D341Med (cell line): ENCODE measurements around the gene NBPF9.
"Not testable (repeated sequence)": the region's sequence is repeated elsewhere in the genome, so short reads cannot be mapped to it uniquely, and the experiment has no call there.

ENCODE experiments used
- DNase-seq: peaks from one replicate; pipeline ENCODE4 v3.0.0; 2012; ENCODE audit warnings: low spot score

Gene NBPF9, protein sequence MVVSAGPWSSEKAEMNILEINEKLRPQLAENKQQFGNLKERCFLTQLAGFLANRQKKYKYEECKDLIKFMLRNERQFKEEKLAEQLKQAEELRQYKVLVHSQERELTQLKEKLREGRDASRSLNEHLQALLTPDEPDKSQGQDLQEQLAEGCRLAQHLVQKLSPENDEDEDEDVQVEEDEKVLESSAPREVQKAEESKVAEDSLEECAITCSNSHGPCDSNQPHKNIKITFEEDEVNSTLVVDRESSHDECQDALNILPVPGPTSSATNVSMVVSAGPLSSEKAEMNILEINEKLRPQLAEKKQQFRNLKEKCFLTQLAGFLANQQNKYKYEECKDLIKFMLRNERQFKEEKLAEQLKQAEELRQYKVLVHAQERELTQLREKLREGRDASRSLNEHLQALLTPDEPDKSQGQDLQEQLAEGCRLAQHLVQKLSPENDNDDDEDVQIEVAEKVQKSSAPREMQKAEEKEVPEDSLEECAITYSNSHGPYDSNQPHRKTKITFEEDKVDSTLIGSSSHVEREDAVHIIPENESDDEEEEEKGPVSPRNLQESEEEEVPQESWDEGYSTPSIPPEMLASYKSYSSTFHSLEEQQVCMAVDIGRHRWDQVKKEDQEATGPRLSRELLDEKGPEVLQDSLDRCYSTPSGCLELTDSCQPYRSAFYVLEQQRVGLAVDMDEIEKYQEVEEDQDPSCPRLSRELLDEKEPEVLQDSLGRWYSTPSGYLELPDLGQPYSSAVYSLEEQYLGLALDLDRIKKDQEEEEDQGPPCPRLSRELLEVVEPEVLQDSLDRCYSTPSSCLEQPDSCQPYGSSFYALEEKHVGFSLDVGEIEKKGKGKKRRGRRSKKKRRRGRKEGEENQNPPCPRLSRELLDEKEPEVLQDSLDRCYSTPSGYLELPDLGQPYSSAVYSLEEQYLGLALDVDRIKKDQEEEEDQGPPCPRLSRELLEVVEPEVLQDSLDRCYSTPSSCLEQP (N-terminal part only)

DNA sequence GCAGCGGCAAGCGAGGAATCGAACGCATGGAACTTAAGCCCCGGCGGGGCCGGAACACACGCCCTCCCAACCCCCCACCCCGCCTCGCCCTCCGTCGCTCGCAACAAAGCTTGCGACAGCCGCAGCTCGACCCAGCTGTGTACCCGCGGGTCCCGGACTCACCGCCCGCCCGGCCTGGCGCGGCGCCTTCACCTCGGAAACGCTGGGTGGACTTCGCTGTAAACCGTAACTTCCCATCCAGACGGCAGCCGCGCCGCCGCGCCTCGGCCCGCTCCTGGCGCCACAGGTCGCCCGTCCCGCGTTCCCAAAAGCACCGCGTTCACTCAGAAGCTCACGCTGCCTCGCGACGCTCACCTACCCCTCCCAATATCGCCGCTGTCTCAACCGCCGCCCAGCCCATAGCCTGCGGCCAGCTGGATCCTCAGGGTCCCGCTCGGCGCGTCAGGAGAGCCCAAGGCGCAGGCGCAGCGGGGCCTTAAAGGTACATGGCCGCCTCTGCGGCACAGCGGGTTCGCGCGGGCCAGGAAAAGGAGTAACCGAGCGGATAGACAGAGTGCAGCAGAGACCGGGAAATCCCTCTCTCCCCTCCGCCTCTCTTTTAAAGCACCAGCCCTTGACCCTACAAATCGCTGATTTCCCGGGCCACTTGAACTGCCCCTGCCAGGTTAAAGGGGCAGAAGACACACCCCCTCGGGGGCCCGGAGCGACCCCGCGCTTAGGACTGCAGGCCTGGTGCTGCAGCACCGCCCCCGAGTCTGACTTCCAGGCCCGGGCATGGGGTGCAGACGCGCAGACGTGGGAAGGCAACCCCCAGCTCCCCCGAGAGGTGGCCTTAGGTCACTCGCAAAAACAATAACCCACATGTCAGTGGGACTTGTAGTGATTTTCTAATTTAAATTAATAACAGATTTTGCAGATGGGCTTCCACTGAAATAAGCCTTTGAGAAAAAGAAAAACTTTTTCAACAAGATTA, at the start of gene NBPF9:
Gene NBPF9, minus strand, starts transcription at position 443 of the 973 bp plus-strand sequence. CDS start 21,412 bp downstream, outside the sequence.
- DNase-seq: not testable (repeated sequence)

DNA sequence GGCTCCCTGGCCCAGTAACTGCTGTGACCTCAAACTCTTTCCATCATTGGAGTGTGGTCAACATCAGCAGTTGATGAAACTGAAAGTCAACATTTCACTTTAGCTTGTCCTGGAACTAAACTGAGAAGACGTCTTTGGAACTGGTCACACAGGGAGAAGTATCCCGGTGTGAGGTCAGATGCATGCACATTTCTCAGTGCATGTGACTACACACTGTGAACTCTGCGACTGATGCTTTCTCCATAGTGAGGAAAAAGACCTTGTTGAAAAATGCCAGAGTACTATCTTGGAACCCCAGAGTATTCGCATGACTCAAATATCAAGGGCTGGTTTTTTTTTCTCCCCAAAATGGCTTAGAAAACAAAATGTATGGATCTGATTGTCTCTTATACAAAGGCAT, 46.6 kb upstream of the NBPF9 start:
- DNase-seq: not testable (repeated sequence)

DNA sequence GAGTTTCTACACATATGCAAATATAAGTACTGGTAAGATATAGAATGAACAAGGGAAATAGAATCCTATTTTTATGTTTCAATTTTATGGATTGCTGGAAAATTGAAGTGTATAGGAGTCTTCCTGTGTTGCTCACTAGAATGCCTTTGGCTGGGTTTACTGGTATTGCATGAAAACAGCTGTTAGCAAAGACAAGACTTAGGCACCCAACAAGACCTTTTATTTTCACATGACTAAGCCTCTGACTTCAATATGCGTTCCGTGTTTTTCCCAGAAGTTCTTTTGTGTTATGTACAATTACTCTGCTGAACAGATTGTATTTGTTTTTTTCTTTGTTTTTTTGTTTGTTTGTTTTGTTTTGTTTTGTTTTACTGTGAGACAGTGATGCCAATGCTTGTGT, 34.2 kb upstream of the NBPF9 start:
- DNase-seq: not testable (repeated sequence)

DNA sequence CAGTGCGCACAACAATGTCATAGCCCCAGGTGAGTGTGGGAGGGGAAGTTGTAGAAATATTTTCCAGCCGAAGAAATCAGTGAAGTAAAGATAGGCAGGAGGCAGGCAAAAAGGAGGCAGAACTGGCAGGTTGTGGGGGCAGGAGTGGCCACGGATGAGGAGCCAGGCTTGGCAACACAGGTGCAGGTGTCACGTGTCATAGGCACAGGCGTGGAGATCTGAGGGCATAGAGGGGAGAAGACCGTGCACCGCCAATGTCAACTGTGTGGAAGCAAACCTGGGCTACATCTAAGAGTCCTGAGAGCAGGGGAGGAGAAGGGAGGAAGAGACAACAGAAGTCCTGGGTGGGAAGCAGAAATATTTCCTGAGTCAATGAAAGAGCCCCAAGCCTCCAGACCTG, 27.6 kb upstream of the NBPF9 start:
- not testable (repeated sequence) for DNase-seq

DNA sequence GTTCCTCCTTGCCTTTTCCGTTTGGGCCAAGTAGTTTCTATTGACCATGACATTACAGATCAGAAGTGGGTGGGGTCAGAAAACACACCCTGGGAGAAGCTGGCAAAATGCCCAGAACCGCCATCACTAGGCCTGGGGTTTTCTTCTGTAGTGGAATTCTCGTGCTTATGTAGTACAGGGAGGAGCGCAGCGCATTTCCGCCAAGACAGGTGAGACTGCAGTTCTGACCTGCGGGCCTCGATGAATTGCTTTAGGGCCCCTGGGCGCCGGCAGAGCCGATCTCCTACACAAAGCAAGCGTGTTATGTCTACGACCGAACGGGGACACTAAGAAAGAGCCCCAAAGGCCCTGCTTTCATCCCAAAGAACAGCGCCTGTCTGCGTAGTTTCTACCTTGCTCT, 25.9 kb upstream of the NBPF9 start:
- DNase-seq: not testable (repeated sequence)

DNA sequence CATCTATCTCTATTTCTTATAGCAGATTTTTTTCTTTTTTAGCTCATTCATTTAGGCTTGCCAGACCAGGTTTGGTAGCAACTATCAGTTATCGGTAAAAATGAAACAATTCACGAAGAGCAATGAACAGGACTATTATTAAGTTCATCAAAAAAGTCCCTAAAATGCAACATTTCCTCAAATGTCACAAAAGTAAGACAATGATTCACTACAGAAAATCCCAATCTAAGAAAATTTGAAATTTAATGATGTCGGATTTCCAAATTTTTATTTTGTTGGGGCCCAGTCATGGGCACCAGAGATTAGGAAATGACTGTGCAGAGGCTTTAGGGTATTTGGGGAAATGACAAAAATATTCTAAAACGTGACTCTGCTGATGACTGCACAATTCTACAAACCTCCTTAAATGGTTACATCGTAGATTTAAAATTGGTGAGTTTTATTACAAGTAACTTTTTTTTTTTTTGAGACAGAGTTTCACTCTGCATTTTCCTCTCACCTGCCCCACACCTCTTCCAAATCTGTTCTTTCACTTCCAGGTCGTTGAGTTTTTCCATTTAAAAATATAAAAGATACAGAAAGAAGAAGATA, 23.3 kb upstream of the NBPF9 start:
- not testable (repeated sequence) for DNase-seq

DNA sequence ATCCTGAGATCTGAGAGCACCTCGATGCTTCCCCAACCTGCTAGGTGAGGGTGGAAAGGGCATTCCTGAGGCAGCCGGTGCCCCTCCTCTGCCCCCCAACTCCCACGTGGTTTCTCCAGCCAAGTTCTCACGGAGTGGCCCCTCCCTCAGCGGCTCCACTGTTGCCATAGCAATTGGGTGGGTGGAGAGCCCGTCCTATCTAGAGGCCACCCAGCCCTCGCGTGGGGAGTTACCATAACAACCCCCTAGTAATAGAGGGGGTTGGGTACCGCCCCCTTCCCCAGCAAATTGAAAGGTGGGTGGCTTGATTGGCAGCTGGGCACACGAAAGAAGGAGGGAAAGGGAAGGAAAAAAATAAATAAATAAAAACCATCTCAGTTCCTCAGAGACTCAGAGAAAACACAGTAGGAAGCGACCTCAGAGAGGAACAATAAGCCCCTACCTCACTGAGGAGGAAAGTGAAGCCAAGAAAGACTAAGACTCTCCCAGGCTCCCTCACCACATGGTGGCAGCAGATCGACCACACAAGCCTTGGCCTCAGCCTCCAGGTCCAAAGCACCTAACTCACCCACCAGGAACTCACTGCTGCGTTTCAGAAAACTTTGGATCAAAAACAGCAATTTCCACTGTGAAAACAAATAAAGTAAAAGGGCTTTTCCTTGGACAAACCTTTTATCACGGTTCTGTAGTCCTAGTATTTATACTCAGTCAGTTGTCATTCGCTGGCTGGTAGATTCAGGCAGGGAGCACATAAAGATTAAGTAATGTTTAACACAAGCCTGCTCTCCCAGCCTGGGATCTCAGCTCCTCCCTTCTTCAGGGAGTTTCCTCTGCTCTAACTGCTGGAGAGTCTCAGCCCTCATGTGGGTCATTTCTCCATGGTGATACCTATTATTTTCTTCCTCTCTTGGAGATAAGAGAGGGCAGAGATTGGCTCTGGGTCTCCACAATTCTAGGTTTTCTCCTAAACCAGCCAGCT, 20.9 kb upstream of the NBPF9 start:
- not testable (repeated sequence) for DNase-seq

DNA sequence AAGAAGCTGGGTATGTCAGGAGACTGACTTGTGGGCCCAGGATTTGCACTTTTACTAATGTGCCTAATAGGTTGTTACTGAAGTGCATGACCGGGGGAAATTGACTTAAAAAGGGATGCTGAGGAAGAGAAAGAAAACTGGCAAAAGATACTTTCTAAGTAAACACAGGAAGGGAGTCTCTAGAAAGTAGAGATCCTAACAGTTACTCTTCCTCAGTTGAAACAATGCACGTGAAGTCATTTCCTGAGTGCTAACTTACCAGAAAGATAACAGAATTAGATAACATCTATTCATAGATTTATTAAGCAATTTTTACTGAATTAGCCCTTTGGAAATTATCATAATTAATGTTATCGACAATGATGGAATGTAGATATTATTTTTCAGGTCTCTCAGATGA, 9.5 kb upstream of the NBPF9 start:
- not testable (repeated sequence) for DNase-seq

DNA sequence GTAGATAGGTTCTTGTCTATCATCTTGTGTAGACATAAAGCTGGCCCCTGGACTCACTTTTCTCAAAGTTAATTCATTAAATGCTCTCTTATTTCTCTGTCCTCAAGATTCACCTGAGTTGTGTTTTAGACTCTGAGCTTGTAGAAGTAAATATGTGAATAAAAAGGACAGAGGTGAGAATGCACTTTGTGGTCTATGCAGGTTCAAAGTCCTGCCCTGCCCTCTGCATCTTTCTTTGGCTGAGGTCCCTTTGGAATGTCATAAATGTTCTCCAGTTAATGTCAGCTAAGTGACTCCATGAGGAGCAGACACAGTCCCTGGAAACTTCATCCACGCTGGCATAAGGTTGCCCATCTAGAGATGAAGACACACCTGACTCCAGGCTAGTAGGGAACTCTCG, 7.0 kb upstream of the NBPF9 start:
- DNase-seq: not testable (repeated sequence)

DNA sequence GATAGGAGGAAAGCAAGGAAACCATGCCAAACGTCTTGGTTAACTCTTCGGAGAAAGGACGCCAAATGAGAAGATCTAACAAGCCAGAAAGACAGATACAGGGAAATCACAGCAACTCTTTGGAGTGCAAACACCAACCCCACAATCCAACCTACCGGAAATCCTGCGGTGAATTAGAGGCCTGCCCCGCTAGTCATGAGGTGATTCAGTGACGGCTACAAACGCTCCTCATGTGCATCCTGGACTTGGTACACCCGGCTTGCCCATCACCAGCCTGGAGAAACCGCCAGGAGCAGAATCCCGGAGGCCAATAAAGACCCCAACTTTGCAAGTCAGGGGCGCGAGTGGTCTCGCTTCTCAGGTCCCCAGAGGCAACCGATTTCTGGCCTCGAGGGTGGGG, 777 bp downstream of the NBPF9 start:
- DNase-seq: not testable (repeated sequence)

DNA sequence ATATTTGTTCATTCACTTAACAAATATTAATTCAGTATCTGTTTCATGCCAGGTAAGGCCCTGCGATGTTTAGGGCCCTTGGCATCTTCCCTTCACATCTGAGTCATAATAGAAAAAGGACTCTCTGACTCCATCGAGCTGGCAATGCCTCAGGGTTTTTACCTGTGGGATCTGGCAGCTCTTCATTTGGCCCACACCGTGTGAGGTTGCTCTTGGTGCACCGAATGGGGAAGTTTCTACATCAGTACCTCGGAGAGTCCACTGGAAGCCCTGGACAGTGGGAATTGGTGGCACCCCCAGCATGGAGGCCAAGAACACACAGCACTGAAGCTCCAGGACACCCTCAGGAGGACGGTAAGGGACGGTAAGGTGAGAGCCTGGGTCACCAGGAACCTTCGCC, 5.1 kb downstream of the NBPF9 start:
- DNase-seq: not testable (repeated sequence)

DNA sequence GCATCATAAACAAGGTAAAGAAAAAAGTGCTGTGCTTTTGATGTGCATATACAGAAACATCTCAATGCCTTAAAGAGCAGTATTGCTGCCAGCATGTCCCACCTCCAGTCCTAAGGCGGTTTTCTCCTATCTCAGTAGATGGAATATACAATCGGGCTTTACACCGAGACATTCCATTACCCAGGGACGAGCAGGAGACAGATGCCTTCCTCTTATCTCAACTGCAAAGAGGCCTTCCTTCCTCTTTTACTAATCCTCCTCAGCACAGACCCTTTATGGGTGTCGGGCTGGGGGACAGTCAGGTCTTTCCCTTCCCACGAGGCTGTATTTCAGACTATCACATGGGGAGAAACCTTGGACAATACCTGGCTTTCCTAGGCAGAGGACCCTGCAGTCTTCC, 10.2 kb downstream of the NBPF9 start:
- DNase-seq: not testable (repeated sequence)

DNA sequence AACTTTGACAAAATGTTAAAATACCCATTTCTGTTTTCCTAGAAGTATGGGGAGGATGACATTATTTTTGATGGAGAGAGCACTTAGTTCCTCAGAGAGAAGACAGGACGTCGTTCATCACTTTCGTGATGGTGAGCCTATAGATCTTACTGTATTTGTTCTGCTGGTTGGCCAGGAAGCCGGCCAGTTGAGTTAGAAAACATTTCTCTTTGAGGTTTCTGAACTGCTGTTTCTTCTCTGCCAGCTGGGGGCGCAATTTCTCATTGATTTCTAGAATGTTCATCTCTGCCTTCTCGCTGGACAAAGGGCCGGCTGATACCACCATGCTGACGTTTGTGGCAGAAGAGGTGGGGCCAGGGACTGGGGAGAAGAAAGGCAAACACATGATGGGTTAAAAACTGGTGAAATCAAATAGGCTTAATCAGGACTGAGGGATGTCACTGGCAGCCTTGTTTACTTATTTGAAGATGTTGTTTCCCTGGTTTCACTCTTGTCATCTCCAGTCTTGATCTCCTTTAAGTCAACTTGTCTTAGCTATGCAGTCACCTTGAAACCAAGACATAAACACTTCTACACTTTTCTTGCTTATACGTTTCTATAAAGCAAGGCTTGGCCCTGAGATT, 27.7 kb downstream of the NBPF9 start:
- not testable (repeated sequence) for DNase-seq

DNA sequence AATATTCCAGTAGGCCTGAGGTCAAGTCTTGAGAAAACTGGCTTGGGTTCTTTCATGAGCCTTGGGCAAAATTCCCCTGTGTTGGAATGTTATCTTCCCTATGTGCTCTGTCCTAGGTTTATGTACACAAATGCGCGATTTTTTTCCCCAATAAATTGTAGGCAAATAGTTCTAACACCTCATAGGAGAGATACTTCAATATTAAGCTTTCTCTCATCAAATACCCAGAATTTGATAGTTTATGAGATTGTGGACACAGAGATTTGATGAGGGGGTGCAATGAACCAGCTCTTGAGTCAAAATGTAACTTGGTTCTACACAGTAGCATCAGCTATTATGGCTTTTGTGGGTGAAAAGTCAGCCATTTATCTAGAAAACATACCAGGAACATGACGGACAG, 38.7 kb downstream of the NBPF9 start:
- DNase-seq: not testable (repeated sequence)

DNA sequence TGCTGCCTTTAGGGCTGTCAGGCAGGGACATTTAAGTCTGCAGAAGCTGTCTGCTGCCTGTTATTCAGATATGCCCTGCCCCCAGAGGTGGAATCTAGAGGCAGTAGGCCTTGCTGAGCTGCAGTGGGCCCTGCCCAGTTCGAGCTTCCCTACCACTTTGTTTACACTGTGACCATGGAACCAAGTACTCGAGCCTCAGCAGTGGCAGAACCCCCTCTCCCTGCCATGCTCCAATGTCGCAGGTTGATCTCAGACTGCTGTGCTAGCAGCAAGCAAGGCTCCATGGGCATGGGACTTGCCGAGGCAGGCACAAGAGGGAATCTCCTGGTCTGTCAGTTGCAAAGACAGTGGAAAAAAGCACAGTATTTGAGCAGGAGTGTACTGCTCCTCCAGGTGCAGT, 60.3 kb downstream of the NBPF9 start:
- DNase-seq: not testable (repeated sequence)

DNA sequence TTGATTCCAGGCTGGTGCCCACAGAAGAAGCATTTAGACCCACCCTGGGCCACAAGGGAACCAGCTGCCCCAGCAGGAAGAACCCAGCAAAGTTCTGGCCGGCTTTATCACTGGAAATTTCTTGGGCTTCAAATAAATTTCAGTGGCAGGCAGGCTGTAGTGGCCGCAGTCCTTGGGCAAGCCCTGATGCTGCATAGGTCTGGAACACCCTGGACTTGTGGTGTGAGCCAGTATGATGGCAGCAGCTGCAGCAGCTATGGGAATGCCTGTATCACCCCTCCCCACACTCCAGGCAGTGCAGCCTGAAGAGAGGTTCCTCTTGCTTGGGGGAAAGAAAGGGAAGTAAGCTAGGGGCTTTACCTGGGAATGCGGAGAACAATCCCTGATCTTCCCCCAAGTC, 69.4 kb downstream of the NBPF9 start:
- DNase-seq: not testable (repeated sequence)

DNA sequence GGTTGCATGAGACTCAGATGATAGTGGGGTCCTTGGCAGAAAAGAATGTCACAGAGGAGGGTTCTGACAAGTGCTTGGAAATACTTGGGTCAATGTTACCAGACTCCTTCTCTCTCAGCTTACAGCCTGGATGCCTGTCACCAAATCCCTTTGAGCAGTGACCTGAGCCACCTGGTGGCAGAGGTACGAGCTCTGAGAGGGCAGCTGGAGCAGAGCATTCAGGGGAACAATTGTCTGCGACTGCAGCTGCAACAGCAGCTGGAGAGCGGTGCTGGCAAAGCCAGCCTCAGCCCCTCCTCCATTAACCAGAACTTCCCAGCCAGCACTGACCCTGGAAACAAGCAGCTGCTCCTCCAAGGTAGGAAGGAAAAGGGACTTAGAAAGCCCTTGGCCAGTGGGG, 79.0 kb downstream of the NBPF9 start:
- not testable (repeated sequence) for DNase-seq

DNA sequence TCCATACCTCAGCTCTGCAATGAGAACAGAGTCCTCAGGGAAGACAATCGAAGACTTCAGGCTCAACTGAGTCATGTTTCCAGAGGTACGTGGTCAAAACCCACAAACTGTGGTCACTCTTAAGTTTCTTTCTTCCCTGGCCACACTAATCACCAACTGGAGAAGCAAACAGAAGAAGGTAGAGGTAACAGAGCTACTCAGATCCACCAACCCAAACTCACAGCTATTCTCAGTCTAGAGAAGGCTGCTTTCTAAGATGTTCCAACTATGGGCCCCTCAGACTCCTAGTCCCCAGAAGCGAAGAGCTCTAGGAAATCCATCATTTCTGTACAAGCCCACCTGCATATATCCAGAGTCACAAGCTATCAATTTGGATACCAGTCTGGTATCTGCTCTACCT, 84.8 kb downstream of the NBPF9 start:
- DNase-seq: not testable (repeated sequence)

DNA sequence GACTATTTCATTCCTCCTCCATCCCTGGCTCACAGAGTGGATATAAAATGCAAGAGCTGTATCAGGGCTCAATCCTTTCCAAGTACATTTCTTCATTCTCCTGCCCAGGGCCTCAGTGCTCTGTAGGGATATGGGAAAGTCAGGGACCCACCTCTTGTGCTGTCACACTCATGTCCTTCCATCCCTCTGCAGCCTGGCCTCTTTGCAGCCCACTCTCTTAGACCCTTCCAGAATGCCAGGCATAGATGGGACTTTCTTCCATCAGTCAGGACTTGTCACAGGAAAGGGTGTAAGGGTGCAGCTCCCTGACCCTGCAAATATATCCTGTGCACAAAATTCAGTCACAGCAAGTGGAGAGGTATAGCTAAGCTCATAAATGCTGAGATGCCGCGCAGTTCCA, 86.7 kb downstream of the NBPF9 start:
- not testable (repeated sequence) for DNase-seq
